Measurements from ENCODE around the gene CHMP6. TPM values are rescaled to one million over a fixed set of nuclear protein-coding genes. Genes with fewer than 3 reads are reported as not detected.
A peak's percentile ranks its signal among the peaks of the same experiment; 100 is the strongest.

CHMP6 gene
- total and polyA plus RNA-seq, 8 donors, result 5.4 to 117 (median 24.5) TPM

DNA sequence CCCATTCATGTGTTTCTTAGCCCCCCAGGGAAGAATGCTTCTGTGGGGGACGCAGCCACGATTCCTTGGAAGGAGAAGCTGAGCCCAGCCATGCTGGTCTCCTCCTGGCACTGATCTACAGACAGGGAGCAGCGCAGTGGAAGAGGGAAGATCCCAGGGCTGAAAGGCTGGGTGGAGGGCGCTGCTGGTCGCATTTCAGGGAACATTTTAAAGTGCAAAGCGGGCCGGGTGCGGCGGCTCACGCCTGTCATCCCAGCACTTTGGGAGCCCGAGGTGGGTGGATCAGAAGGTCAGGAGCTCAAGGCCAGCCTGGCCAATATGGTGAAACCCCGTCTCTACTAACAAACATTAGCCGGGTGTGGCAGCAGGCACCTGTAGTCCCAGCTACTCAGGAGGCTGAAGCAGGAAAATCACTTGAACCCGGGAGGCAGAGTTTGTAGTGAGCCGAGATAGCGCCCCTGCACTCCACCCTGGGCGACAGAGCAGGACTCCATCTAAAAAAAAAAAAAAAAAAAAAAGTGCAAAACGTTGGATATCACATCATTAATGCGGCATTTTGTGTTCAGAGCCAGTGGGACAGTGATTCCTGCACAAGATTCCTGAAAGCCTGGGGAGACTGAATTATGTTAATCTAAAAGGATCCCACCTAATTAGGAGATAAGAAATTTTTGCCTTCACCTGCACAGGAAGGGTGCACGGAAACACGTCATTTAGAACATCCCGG is 558 bp upstream of the CHMP6 start:
- TF ChIP-seq POLR2A (IDR thresholded peaks at IDR 0.05) (no peak), EP300 (IDR thresholded peaks at IDR 0.05) (no peak), POLR2AphosphoS5 (IDR thresholded peaks at IDR 0.05) (no peak)
- TF ChIP-seq, protein P1, sequence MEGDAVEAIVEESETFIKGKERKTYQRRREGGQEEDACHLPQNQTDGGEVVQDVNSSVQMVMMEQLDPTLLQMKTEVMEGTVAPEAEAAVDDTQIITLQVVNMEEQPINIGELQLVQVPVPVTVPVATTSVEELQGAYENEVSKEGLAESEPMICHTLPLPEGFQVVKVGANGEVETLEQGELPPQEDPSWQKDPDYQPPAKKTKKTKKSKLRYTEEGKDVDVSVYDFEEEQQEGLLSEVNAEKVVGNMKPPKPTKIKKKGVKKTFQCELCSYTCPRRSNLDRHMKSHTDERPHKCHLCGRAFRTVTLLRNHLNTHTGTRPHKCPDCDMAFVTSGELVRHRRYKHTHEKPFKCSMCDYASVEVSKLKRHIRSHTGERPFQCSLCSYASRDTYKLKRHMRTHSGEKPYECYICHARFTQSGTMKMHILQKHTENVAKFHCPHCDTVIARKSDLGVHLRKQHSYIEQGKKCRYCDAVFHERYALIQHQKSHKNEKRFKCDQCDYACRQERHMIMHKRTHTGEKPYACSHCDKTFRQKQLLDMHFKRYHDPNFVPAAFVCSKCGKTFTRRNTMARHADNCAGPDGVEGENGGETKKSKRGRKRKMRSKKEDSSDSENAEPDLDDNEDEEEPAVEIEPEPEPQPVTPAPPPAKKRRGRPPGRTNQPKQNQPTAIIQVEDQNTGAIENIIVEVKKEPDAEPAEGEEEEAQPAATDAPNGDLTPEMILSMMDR (IDR thresholded peaks at IDR 0.05), result no peak
- DNase-seq, result no peak
- intact Hi-C loops (cut with DNase I; ENCODE audit: low total_unique reads), result loop anchor here (10.0 kb wide), 1 partner anchor 114 kb away; no protein-coding TSS in a partner anchor
- peak overlapping the region in 4 of 5 donors; percentile 18 to 88 (median 78) for H3K27ac ChIP-seq
- peak overlapping the region; percentile 96 to 100 (median 100) for H3K4me3 ChIP-seq
- no peaks in the 10 kb centered on the region for H3K27me3 ChIP-seq
- peaks cover 22 to 62% (median 46%) of the 10 kb centered on the region in 4 donors for H3K4me1 ChIP-seq
- H3K9me3 ChIP-seq, result no peaks in the 10 kb centered on the region
- H3K36me3 ChIP-seq, result peaks cover under 1 to 18% (median 15%) of the 10 kb centered on the region in 4 donors
- 23 to 39% (median 26%) methylated on average over 18 to 22 of the region's 22 CpGs for WGBS, 5 donors

DNA sequence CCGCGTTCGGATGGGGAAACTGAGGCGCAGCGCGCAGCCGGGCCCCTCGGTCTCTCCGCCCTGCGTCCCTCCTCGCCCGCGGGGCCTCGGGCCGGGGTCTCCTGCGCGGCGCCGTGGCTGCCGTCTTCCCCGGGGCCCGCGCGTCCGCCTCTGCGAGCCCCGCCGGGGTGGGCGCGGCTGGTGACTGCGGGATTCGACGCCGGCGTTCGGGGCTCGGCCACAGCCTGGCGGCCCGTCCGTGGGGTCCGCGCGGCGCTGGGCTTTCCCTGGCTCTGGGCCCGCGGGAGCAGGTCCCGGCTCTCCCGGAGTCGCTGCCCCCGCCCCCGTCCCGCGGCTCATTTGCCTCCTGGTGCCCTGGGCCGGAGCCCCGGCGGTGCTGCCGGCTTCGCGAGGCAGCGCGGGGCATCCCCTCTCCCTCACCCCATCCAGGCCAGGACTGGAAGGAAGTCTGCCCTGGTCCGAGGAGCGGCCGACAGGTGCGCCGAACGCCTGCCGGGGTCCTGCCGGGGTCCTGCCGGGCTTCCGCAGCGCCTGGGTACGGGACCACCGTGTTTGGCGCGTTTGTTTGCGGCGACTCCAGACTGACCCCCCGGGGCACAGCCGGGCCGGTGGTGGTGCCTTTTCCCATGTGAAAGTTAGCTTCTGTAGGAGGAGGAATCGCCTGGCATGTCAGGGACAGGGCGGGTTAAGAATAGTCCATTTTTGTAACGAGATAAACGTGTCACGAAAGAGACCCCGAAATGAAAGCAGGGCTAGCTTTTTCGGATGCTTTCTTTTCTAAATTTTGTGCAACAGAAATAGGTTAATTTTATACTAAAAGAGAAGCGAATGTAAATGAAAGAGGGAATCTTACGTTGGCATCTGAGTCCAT is 671 bp downstream of the CHMP6 start:
- 2 to 6% (median 3%) methylated on average over 29 to 90 of the region's 90 CpGs for WGBS, 5 donors
- H3K9me3 ChIP-seq, result no peaks in the 10 kb centered on the region
- DNase-seq, result peak in 1 of 2 donors; percentile 55
- intact Hi-C loops (cut with DNase I; ENCODE audit: low total_unique reads), result loop anchor here (10.0 kb wide), 1 partner anchor 112 kb away; no protein-coding TSS in a partner anchor
- peaks cover 13 to 31% (median 28%) of the 10 kb centered on the region in 4 donors for H3K36me3 ChIP-seq
- peak overlapping the region; percentile 96 to 100 (median 100) for H3K4me3 ChIP-seq
- H3K27ac ChIP-seq, result peak overlapping the region in 4 of 5 donors; percentile 18 to 88 (median 78)
- no peaks in the 10 kb centered on the region for H3K27me3 ChIP-seq
- TF ChIP-seq POLR2AphosphoS5 (IDR thresholded peaks at IDR 0.05) (no peak), EP300 (IDR thresholded peaks at IDR 0.05) (no peak), POLR2A (IDR thresholded peaks at IDR 0.05) (no peak)
- TF ChIP-seq, protein P1 (IDR thresholded peaks at IDR 0.05), result no peak
- H3K4me1 ChIP-seq, result peaks cover 22 to 59% (median 46%) of the 10 kb centered on the region in 4 donors

DNA sequence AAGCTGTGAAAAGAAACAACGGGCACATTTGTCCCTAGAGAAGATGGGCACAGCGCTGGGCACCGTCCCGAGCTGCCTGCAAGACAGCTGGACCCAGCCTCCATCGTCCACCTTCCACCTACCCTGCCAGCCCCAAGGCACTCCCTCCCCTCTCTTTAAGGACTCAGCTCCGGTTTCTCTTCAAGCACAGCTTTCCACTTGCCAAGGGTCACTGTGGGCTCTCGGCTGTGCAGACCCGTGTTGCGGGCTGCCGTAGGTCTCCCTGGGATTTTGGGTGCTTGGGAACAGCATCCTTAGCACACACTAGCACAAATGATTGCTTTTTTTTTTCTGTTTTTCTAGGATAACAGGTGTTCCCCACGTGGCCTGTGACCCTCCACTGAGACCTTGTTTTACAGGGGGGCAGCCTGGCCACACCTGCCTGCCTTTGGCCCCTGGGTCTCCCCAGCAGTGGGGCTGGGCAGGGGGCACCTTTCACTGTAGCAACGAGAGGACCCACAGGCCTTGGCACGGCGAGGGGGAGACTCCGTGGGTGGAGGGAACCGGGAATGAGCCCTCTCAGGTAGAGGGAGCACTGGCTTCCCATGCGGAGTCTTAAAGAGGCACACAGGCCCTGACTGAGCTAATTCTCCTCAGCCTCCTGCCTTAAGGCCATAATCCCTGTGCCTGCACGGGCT is 1.4 kb downstream of the CHMP6 start:
- Histone ChIP-seq H3K27me3 (no peaks in the 10 kb centered on the region), H3K4me3 (peak overlapping the region; percentile 96 to 100 (median 100)), H3K9me3 (no peaks in the 10 kb centered on the region), H3K36me3 (peaks cover 20 to 38% (median 35%) of the 10 kb centered on the region in 4 donors), H3K27ac (no peak overlapping the region), H3K4me1 (peaks cover 22 to 52% (median 44%) of the 10 kb centered on the region in 4 donors)
- 25 to 60% (median 47%) methylated on average over 17 to 18 of the region's 18 CpGs for WGBS, 5 donors
- intact Hi-C loops (cut with DNase I; ENCODE audit: low total_unique reads), result loop anchor here (10.0 kb wide), 1 partner anchor 112 kb away; no protein-coding TSS in a partner anchor
- TF ChIP-seq, protein P1 (IDR thresholded peaks at IDR 0.05), result no peak
- no peak for TF ChIP-seq POLR2AphosphoS5 (IDR thresholded peaks at IDR 0.05)
- no peak for TF ChIP-seq EP300 (IDR thresholded peaks at IDR 0.05)
- no peak for TF ChIP-seq POLR2A (IDR thresholded peaks at IDR 0.05)
- DNase-seq, result peak in 1 of 2 donors; percentile 21
